Measurements from ENCODE around the gene TGFBI. TPM values are rescaled to one million over a fixed set of nuclear protein-coding genes. Genes with fewer than 3 reads are reported as not detected.

TGFBI gene
- total RNA-seq, 1 experiment from 2014 or later = 115 TPM

DNA sequence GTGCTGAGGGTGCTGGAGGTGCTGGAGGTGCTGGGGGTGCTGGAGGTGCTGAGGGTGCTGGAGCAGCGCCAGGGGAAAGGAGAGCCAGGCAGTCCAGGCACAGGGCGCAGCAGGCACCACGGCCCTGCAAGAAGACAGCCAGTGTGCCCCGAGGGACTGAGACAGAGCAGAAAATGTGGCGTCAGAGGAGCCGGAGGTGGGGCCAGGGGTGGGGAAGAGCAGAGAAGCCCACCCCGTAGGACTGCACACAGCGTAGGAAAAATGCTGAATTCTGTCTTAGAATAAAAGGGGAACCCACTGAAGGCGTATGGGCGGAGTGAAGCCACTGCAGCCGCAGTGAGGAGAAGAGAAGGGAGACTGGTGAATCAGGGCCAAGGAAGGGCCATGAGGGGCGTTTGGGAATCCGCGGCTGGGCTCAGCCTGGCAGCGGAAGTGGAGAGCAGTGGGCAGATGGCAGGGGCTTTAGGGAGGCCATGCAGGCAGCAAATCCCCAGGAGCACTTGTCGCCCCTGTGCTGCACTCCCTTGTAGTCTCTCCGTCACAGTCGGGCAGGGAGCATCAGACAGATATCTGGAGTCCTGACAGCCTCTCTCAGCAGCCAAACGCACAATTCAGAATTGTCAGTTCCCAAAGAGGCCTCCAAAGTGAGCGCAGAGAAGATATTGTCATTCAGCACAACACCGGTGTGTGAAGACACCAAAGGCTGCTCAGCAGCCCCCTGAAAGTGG lies 38.1 kb upstream of the TGFBI start:
- ChIA-PET POLR2A (ENCODE audit: low non-redundant PET) (no interaction called here), CTCF (no interaction called here)
- no peaks in the 10 kb centered on the region for H3K9me3 ChIP-seq (ENCODE audit: low read depth, low read length, poor library complexity, severe bottlenecking)

DNA sequence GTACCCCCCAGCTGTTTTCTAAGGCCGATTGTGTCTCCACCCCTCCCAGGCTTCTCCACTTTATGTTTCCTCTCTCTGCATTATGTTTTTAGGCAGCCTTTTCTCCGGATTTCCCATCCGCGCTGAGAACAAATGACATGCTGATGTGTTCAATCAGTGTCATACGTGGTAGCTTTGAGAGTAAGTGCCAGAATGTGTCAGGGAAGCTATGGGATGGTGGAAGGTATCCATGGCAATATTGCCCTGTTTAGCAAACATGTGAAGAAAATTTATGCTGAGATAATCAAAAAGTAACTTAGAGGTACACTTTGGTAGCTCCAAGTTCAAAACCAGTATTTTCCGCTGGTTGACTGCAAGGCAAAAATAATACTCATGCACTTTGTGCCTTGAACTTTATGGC lies 37.4 kb upstream of the TGFBI start:
- no peaks in the 10 kb centered on the region for H3K36me3 ChIP-seq (ENCODE audit: insufficient read depth, low read length, poor library complexity, severe bottlenecking)
- BruUV-seq (replicated peaks) = no TSS peak
- no peak for DNase-seq (ENCODE audit: low spot score)
- H3K9me3 ChIP-seq (ENCODE audit: low read depth, low read length, poor library complexity, severe bottlenecking) = no peaks in the 10 kb centered on the region
- no peak overlapping the region for H3K27ac ChIP-seq (ENCODE audit: low read depth, low read length, poor library complexity, severe bottlenecking)
- POLR2A ChIA-PET (ENCODE audit: low non-redundant PET) = interaction anchor here (0.5 kb wide), 1 partner anchor 12 kb away, joined by 3 read pairs; no protein-coding TSS in a partner anchor
- peaks cover 17% of the 10 kb centered on the region for H3K4me1 ChIP-seq (ENCODE audit: insufficient read depth, low read length, poor library complexity, severe bottlenecking)
- H3K27me3 ChIP-seq (replicated peaks; ENCODE audit: insufficient read depth, low read depth, low read length, poor library complexity) = no peaks in the 10 kb centered on the region
- intact Hi-C loops (cut with micrococcal nuclease; ENCODE audit: unreplicated experiment) = no loop called here
- CTCF ChIA-PET = no interaction called here
- TF ChIP-seq EZH2 (IDR thresholded peaks at IDR 0.05; ENCODE audit: borderline replicate concordance, low read depth, low read length, poor library complexity, severe bottlenecking) = no peak
- TF ChIP-seq, protein P1, sequence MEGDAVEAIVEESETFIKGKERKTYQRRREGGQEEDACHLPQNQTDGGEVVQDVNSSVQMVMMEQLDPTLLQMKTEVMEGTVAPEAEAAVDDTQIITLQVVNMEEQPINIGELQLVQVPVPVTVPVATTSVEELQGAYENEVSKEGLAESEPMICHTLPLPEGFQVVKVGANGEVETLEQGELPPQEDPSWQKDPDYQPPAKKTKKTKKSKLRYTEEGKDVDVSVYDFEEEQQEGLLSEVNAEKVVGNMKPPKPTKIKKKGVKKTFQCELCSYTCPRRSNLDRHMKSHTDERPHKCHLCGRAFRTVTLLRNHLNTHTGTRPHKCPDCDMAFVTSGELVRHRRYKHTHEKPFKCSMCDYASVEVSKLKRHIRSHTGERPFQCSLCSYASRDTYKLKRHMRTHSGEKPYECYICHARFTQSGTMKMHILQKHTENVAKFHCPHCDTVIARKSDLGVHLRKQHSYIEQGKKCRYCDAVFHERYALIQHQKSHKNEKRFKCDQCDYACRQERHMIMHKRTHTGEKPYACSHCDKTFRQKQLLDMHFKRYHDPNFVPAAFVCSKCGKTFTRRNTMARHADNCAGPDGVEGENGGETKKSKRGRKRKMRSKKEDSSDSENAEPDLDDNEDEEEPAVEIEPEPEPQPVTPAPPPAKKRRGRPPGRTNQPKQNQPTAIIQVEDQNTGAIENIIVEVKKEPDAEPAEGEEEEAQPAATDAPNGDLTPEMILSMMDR (conservative IDR thresholded peaks at IDR 0.05; ENCODE audit: low read depth, low read length) = no peak
- H3K4me3 ChIP-seq (ENCODE audit: low read depth, low read length, poor library complexity, severe bottlenecking) = no peak overlapping the region

More for the DNA sequence above, 38.1 kb upstream of the TGFBI start:
- Histone ChIP-seq H3K4me3 (ENCODE audit: low read depth, low read length, poor library complexity, severe bottlenecking) (no peak overlapping the region), H3K4me1 (ENCODE audit: insufficient read depth, low read length, poor library complexity, severe bottlenecking) (peaks cover 17% of the 10 kb centered on the region), H3K27ac (ENCODE audit: low read depth, low read length, poor library complexity, severe bottlenecking) (no peak overlapping the region), H3K27me3 (replicated peaks; ENCODE audit: insufficient read depth, low read depth, low read length, poor library complexity) (no peaks in the 10 kb centered on the region), H3K36me3 (ENCODE audit: insufficient read depth, low read length, poor library complexity, severe bottlenecking) (no peaks in the 10 kb centered on the region)
- TF ChIP-seq, protein P1 (conservative IDR thresholded peaks at IDR 0.05; ENCODE audit: low read depth, low read length) = no peak
- TF ChIP-seq EZH2 (IDR thresholded peaks at IDR 0.05; ENCODE audit: borderline replicate concordance, low read depth, low read length, poor library complexity, severe bottlenecking) = no peak
- DNase-seq (ENCODE audit: low spot score) = no peak
- intact Hi-C loops (cut with micrococcal nuclease; ENCODE audit: unreplicated experiment) = no loop called here
- BruUV-seq (replicated peaks) = no TSS peak

DNA sequence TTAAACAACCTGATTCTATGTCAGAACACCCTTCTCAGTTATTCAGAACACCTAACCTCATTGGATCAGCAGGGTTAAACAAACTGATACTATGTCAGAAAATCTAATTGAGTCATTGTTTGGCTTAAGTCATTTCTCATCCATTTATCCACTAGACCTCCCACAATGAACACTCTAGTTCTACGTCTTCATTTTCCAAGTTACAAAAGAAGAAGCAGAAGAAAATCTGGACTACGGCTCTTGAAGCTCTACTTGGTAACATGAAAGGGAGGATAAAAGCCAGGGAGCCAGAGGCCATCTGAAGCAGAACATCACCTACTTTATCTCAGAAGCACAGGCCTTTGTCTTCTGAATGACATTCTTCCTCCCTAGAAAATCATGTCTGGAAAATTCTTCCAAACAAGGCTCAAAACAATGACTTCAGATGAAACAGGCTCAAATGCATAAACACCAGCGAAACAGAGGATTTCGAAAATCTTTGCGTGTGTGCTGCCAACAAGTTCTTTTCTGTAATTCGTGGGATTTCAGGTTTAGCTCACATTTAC lies 35.4 kb upstream of the TGFBI start:
- H3K9me3 ChIP-seq (ENCODE audit: low read depth, low read length, poor library complexity, severe bottlenecking) = no peaks in the 10 kb centered on the region
- DNase-seq (ENCODE audit: low spot score) = no peak
- BruUV-seq (replicated peaks) = no TSS peak
- intact Hi-C loops (cut with micrococcal nuclease; ENCODE audit: unreplicated experiment) = no loop called here
- ChIA-PET CTCF (interaction anchor here (1.0 kb wide), 1 partner anchor 28 kb away, joined by 3 read pairs; no protein-coding TSS in a partner anchor), POLR2A (ENCODE audit: low non-redundant PET) (interaction anchor here (0.7 kb wide), 1 partner anchor 32 kb away, joined by 4 read pairs; no protein-coding TSS in a partner anchor)
- no peaks in the 10 kb centered on the region for H3K36me3 ChIP-seq (ENCODE audit: insufficient read depth, low read length, poor library complexity, severe bottlenecking)
- TF ChIP-seq, protein P1 (conservative IDR thresholded peaks at IDR 0.05; ENCODE audit: low read depth, low read length) = no peak
- TF ChIP-seq EZH2 (IDR thresholded peaks at IDR 0.05; ENCODE audit: borderline replicate concordance, low read depth, low read length, poor library complexity, severe bottlenecking) = no peak
- H3K27me3 ChIP-seq (replicated peaks; ENCODE audit: insufficient read depth, low read depth, low read length, poor library complexity) = no peaks in the 10 kb centered on the region
- H3K4me1 ChIP-seq (ENCODE audit: insufficient read depth, low read length, poor library complexity, severe bottlenecking) = peaks cover 17% of the 10 kb centered on the region
- no peak overlapping the region for H3K4me3 ChIP-seq (ENCODE audit: low read depth, low read length, poor library complexity, severe bottlenecking)
- H3K27ac ChIP-seq (ENCODE audit: low read depth, low read length, poor library complexity, severe bottlenecking) = peak overlapping the region; percentile 62
